ENCODE results near the gene KCNH6. TPM values are rescaled to one million over a fixed set of nuclear protein-coding genes. Genes with fewer than 3 reads are reported as not detected.

The KCNH6 gene
- total and polyA plus RNA-seq, 4 donors = 0.22 to 2.3 (median 1.5) TPM

Small RNA genes within 50 kb of the gene (small RNA-seq; reads per million reads assigned to genes)
- gene RNU6-288P (ENCODE audit: low replicate concordance) = not detected

Other genes starting within 250 kb of the KCNH6 start
- gene CYB561, start 77.1 kb upstream of the KCNH6 start, total RNA-seq = 10 to 100 TPM; 25.1 to 28.6 TPM
- 10 to 100 TPM; 41.6 to 44.2 TPM for gene CYB561, start 77.1 kb upstream of the KCNH6 start, polyA plus RNA-seq (ENCODE audit: insufficient read length in 2 of 2)
- 1 to 10 TPM; 6.3 to 8.1 TPM for gene ACE, start 46.3 kb upstream of the KCNH6 start, total RNA-seq
- 10 to 100 TPM; 14.4 to 15.4 TPM for gene ACE, start 46.3 kb upstream of the KCNH6 start, polyA plus RNA-seq (ENCODE audit: insufficient read length in 2 of 2)
- gene DCAF7, start 27.1 kb downstream of the KCNH6 start, total RNA-seq = 10 to 100 TPM; 41.9 to 53.2 TPM
- gene DCAF7, start 27.1 kb downstream of the KCNH6 start, polyA plus RNA-seq (ENCODE audit: insufficient read length in 2 of 2) = 100 to 1,000 TPM; 107 to 122 TPM
- 10 to 100 TPM; 10.3 to 11.4 TPM for gene TACO1, start 77.5 kb downstream of the KCNH6 start, total RNA-seq
- 10 to 100 TPM; 21.0 to 21.1 TPM for gene TACO1, start 77.5 kb downstream of the KCNH6 start, polyA plus RNA-seq (ENCODE audit: insufficient read length in 2 of 2)
- 10 to 100 TPM; 26.9 to 42.6 TPM for gene MAP3K3, start 99.1 kb downstream of the KCNH6 start, total RNA-seq
- gene MAP3K3, start 99.1 kb downstream of the KCNH6 start, polyA plus RNA-seq (ENCODE audit: insufficient read length in 2 of 2) = 10 to 100 TPM; 21.9 to 33.1 TPM
- 10 to 100 TPM in 1 of 2 donors, 1 to 10 TPM in 1; 8.8 to 31.7 TPM for gene LIMD2, start 176.8 kb downstream of the KCNH6 start, total RNA-seq
- 10 to 100 TPM; 48.6 to 50.8 TPM for gene LIMD2, start 176.8 kb downstream of the KCNH6 start, polyA plus RNA-seq (ENCODE audit: insufficient read length in 2 of 2)
- 10 to 100 TPM; 39.9 to 40.2 TPM for gene STRADA, start 218.4 kb downstream of the KCNH6 start, total RNA-seq
- 100 to 1,000 TPM in 1 of 2 donors, 10 to 100 TPM in 1; 73.2 to 108 TPM for gene STRADA, start 218.4 kb downstream of the KCNH6 start, polyA plus RNA-seq (ENCODE audit: insufficient read length in 2 of 2)